ENCODE measurements around the gene BAZ1B.

- TF ChIP-seq POLR2A (IDR thresholded peaks at IDR 0.05; ENCODE audit: extremely low read depth, insufficient read length) (no peak), CTCF (IDR thresholded peaks at IDR 0.05; ENCODE audit: low read depth, low read length) (no peak), MYC (IDR thresholded peaks at IDR 0.05; ENCODE audit: low read depth, low read length) (no peak), MAX (IDR thresholded peaks at IDR 0.05; ENCODE audit: low read depth, low read length) (no peak)
These were observed 89.4 kb downstream of the BAZ1B start for GRCh38 chr7:73432676-73433075.
